ENCODE results near the gene PFKFB4.
"Not testable (repeated sequence)": the region's sequence is repeated elsewhere in the genome, so short reads cannot be mapped to it uniquely, and the experiment has no call there.

The PFKFB4 gene

DNA sequence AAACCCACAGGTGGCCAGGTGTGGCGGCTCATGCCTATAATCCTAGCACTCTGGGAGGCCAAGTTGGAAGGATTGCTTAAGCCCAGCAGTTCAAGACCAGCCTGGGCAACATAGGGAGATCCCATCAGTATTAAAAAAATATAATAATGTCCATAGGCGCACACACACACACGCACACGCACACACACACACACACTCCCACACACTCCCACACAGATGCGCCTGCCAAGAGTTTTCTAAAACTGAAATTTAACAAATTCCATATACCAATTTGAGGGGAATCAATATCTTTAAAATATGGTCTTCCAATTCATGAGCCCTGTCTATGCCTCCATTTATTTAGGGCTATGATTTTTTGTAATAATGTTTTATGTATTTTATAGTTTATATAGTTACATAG is 69.7 kb downstream of the PFKFB4 start:
- DNase-seq, result no peak

DNA sequence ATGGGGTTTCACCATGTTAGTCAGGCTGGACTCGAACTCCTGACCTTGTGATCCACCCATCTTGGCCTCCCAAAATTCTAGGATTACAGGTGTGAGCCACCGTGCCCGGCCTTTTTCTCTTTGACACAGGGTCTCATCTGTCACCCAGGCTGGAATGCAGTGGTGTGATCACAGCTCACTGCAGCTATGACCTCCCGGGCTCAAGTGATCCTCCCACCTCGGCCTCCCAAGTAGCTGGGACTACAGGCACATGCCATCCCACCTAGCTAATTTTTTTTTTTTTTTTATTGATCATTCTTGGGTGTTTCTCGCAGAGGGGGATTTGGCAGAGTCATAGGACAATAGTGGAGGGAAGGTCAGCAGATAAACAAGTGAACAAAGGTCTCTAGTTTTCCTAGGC is 73.8 kb downstream of the PFKFB4 start:
- DNase-seq, result not testable (repeated sequence)

DNA sequence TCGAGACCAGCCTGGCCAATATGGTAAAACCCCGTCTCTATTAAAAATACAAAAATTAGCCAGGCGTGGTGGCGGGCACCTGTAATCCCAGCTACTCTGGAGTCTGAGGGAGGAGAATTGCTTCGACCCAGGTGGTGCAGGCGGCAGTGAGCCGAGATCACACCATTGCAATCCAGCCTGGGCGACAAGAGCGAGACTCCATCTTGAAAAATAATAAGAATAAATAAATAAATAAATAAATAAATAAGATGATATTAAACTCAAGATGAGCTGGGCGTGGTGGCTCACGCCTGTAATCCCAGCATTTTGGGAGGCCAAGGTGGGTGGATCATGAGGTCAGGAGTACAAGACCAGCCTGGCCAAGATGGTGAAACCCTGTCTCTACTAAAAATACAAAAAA is 75.7 kb downstream of the PFKFB4 start:
- DNase-seq, result not testable (repeated sequence)

DNA sequence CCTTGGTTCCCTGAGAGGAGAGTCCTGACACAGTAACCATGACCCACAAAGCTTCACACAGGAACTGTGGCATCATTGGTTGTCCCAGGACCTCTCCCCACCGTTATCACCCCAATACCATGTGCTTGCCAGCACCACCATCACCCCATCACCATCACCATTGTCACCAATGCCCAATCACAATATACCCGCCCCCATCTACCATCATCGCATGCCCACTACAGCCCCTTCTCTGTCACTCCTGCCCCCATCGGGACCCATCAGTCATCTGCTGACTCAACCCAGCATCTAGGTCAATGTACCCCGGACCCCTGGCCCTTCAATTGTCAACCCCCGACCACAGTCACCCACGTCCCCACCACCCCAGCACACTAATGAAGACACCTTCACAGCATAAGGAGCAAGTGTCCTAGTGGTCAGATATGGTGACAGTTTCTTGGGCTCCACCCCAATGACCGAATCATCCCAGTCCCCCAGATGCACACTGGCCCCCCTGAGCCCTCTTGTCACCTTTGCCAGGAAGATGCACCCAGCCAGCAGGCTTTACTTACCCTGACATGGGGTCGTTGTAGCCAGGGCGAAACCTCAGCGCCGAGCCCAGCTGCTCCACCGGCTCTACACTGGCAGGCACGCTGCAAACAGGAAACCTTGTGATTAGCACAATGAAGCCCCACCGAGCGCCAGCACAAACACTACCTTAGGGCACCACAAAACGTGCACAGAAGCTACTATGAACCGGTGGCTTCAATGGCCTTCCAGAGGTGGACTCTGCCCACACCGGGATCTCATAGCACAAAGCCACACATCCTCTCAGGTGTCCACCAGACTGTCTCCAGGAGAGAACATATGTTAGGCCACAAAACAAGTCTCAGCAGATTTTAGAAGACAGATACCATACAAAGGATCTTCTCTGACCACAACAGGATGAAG is 77.7 kb downstream of the PFKFB4 start:
- peak in 3 of 5 experiments; percentile 47 to 93 (median 81) for DNase-seq

DNA sequence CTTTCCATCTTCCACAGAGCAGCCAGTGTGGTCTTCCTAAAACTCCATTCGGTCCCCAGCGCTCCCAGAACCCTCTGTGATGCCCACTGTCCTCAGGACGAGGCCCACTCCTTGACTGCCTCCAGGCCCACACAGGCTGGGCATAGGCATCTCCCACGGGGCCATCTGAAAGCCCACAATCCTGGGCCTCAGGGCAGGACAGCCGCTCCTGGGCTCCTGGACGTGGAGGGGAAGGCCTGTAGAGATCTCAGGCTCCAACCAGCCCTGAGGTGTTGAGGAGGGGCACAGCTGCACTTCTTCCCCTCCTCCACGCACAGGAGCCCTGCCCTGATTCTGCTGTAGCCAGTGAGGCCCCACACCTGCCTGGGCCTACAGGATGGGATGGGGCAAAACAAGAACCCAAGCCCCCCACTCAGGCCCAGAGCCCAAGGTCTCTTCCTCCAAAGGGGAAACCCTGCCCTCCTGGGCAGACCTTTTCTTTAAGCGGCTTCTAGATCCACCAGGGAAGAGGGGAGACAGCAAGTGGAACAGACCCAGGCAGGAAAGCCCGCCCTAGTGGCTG is 78.6 kb downstream of the PFKFB4 start:
- no peak for DNase-seq

DNA sequence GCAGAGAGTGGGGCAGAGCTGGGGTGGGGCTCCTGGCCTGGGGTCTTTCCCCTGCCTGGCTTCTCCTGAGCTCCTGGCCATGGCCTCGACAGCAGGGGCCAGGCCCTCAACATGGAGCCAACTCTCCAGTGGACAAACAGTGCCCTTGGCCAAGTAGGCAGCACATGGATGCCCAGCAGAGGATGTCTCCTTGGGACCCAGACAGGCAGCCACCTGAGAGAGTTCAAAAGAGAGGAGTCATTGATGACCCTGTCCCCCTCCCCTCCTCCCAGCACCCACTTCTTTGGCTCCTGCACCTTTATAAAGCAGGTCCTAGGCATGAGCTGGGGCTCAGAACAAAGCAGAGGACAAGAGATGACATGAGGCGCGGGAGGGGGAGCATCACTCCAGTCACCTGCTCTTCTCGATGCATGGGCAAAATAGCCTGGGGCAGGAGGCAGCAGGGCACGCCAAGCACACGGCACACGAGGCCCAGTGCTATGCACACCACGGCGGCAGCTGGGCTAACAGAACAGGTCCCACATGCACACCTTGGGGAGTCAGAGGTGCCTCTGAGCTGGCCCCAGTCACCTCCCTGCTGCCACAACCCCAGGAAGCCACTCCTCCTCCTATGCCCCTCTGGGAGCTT is 80.1 kb downstream of the PFKFB4 start:
- DNase-seq, result no peak

DNA sequence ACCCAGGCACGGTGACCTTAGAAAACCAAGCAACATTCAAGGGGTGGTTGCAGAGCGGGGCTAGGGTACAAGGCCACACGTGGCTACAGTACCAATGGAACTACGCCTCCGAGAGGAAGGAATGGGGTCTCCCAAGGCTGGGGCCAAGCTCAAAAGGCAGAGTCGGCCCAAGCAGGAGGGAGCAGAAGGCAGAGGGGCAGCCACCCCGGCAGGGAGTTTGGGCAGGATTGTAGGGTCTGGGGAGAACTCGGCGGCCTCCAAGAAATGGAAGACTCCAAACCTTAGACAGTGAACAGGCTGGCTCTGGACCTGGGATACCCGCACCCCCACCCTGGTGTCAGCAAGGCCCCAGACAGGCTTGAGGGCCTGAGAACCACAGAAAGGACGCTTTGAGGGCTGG is 81.4 kb downstream of the PFKFB4 start:
- no peak for DNase-seq

DNA sequence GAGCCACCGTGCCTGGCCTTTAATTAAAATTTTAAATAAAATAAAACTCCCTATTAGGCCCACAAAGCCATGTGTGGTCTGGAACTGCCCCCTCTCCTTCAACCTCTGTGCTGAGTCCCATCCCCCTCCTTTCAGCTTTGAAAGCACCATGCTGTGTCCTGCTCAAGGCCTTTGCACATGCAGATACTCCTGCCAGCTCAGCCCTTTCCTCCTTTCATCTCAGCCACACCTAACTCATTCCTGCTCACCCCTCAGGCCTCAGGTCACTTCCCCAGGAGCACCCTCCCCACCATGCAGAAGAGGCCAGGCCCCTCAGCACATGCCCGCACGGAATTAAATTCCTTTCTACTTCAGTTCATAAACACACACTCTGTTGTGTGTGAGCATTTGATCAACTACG is 82.0 kb downstream of the PFKFB4 start:
- no peak for DNase-seq

DNA sequence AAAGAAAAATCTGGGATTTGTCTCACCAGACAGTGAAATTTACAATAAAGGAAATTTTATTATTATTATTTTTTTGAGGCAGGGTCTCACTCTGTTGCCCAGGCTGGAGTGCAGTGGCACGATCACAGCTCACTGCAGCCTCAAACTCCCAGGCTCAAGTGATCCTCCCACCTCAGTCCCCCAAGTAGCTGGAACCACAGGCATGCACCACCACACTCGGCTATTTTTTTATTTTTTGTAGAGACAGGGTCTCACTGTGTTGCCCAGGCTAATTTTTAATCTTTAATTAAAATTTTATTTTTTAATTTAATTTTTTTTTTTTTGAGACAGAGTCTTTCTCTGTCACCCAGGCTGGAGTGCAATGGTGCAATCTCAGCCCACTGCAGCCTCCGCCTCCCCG is 82.6 kb downstream of the PFKFB4 start:
- DNase-seq, result not testable (repeated sequence)

DNA sequence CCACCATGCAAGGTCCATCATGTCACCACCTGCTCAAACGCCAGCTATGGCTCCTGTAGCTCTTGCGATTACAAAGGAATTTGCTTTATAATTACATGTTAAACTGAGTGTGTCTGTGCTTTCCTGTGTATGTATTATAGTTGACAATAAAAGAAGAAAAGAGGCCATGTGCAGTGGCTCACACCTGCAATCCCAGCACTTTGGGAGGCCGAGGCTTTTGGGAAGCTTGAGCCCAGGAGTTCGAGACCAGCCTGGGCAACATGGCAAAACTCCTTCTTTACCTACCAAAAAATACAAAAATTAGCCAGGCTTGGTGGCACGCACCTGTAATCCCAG is 83.0 kb downstream of the PFKFB4 start:
- no peak for DNase-seq

DNA sequence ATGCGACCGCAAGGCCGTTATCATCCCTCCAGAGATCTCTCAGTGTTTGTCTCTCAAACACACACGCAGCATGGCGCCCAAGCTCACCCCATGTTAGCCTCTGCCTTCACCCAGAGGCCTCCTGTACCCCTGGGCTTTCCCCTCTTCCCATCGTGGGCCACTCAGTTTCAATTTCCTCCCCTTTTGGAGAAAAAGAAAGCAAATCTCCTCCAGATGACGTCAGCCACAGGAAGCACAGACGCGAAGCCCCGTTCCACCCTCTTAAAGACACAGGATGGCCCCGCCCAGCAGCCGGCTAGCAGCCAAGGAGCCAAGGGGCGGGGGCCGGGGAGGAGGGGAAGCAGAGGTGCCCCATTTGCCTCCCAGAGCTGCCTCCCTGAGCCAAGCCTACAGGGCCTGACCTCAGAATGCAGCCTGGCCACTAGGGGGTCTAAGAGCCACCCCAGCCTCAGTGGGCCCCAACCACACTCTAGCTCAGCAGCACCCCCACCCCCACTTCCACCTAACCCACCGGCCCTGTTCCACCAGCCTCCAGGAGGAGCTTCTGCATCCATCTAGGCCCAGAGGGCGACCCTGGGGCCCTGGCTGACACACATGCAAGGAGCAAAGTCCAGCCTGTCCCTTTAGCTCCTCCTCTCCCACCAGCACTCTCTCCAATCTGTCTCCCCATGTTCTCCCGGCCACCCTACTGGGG is 83.5 kb downstream of the PFKFB4 start:
- peak; percentile 84 to 98 (median 91) for DNase-seq

DNA sequence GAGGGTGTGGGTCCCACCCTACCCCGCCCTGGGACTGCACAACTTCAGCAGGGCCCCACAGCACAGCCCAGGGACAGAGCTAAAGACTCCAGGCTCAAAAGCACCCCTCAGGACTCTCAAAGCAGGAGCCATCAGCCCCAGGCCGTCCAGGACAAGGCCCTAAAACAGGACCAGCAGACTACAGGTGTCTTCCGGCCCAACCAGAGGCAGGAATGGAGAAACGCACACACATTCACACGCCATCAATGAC is 84.0 kb downstream of the PFKFB4 start:
- no peak for DNase-seq

DNA sequence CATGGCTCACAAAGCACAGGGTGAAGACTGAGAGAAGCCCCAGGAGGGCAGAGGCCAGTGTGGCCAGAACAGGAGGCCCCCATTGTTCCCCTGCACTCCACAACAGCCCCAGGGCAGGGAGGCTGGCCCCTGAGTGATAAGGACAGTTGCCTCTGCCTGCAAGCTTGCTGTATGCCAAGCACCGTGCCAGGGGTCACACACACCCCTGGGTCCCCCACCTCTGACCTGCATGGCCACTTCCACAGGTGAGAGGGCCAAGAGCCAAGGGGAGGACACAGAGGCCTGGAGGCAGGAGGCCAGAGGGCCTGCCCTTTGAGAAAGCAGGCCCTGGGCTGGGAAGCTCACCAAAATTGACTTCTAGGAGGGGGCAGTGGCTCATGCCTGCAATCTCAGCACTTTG is 86.3 kb downstream of the PFKFB4 start:
- no peak for DNase-seq

DNA sequence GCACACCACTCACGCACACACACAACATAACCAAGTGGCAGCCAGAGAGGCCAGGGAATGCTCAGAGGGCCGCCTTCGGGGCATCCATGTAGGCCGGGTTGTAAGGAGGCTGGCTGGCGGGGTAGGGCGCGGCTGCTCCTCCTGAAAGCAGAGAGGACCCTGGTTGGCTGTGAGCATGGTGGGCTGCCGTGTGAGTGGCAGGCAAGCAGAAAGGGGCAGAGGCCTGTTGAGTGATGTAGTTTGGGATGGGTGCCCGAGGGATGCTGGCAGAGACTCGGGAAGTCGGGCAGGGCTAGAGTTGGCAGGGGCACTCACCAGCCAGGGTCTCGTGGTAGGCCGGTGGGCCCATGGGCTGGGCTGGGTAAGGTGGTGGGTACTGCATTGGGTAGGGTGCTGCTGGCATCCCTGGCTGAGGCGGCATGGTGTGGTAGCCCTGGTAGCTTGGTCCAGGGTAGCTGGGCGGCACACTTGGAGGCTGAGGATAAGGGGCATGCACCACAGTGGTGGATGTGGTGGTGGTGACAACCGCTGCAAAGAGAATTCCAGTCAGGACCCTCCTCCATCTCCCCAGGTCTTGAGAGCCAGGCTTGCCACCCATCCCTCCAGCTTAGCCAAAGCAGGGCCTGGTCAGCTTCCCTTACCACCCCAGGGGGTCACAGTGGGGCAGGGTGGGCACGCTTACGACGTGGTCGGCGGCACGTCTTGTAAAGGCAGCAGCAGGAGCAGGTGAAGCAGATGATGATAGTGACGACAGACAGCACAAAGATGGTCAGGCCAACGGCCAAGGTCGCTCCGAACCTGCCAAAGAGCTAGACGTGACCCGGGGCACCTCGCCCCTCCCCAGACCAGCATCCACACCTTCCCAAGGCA is 87.3 kb downstream of the PFKFB4 start:
- no peak for DNase-seq

DNA sequence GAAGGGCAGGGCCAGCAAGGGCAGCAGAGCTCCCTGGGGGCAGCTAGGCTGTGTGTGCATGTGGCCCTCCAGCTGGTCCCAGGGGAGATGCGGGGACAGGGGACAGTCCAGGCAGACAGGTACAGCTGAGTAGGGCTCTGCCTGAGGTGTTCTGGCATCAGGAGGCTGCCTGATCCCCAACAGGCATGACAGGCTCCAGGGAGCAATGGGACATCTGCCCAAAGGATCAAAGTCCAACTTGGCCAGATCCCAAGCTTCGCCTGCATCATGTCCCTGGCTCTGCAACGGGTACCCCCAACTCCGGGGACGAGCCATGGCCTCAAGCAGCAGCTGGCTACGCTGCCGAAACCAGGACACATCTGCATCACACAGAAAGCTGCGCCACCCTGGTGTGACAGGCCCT is 88.3 kb downstream of the PFKFB4 start:
- DNase-seq, result no peak
